ENCODE results near the gene PCNT. TPM values are rescaled to one million over a fixed set of nuclear protein-coding genes. Genes with fewer than 3 reads are reported as not detected.

PCNT gene
- total and polyA plus RNA-seq, 9 of the 15 experiments (the other 6 are each of a cell fraction or from before 2014, with no cell fraction given), result 9.1 to 53.5 (median 31.3) TPM

DNA sequence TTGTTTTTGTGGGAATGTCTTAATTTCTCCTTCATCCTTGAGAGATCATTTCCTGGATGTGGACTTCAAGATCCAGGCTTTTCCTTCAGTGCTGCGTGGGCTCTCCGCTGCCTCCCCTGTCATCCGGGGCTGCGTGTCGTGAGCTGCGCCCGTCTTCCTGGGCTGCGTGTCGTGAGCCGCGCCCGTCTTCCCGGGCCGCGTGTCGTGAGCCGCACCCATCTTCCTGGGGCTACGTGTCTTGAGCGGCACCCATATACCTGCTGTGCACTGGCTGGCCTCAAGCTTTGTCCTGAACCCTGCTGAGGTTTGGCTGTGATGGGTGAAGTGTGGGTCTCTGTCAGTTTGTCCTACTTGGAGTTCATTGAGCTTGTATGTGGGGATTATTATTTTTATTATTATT, 55.1 kb downstream of the PCNT start (continued):
- TF ChIP-seq FIP1L1 (IDR thresholded peaks at IDR 0.05; ENCODE audit: low read depth, low read length, poor library complexity, severe bottlenecking), result no peak

DNA sequence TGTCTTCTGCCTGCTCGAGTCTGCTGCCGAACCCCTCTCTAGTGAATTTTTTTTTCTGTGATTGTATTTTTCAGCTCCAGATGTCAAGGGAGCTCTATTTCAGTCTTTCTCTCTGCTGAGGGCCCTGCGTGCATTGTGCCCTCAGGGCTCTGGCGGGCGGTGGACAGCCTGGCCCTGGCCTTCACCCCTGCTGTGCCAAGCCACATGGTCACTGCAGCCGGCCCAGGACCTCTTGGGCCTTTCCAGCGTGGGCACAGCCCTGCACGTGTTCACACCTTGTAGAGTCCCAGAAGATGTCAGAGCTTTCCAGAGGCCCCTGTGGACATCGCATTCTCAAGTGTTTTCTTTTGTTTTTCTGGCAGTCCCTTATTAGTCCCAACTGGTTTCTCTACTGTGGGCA, 55.7 kb downstream of the PCNT start:
- 89% methylated on average over 9 of the region's 9 CpGs for WGBS (ENCODE audit: insufficient coverage, low coverage, missing lambda C conversion rate)
- ATAC-seq (no peak), FAIRE-seq (no peak), DNase-seq (ENCODE audit: extremely low read depth in 1 of 4, low spot score in 3 of 4) (no peak)
- Histone ChIP-seq H3K4me3 (no peak overlapping the region), H3K9me1 (ENCODE audit: control insufficient read depth, insufficient read depth, low read length) (no peaks in the 10 kb centered on the region), H3K36me3 (ENCODE audit: control insufficient read depth, insufficient read depth, low read length) (peaks cover 48% of the 10 kb centered on the region), H3K9ac (ENCODE audit: insufficient read depth in 1 of 2, low read depth in 2 of 2, low read length in 2 of 2) (no peak overlapping the region), H3K4me2 (ENCODE audit: insufficient read depth, low read length) (no peak overlapping the region), H3K27me3 (ENCODE audit: control insufficient read depth in 2 of 2, insufficient read depth in 2 of 2, low read length in 2 of 2) (no peaks in the 10 kb centered on the region), H2AFZ (ENCODE audit: low read depth, low read length) (no peak overlapping the region), H3K79me2 (ENCODE audit: control insufficient read depth, insufficient read depth, low read length) (peaks cover 48% of the 10 kb centered on the region), H3K4me1 (replicated peaks in 1 of 2; ENCODE audit: control insufficient read depth in 2 of 2, insufficient read depth in 2 of 2, low read length in 2 of 2) (peaks cover 0 to 13% of the 10 kb centered on the region in 2 experiments; a peak in 1 of 5 replicates), H3K27ac (ENCODE audit: extremely low read depth, low read depth, low read length) (no peak overlapping the region), H4K20me1 (replicated peaks; ENCODE audit: control insufficient read depth, insufficient read depth, low read length) (no peaks in the 10 kb centered on the region), H3K9me3 (replicated peaks; ENCODE audit: control insufficient read depth, insufficient read depth, low read depth, low read length) (peaks cover 15% of the 10 kb centered on the region; the same call in 1 of the 2 replicates)
- ChIA-PET CTCF (ENCODE audit: low intra/inter-chr PET ratio) (no interaction called here), POLR2A (interaction anchor here (1.0 kb wide), 1 partner anchor 10 kb away, joined by 3 read pairs; no protein-coding TSS in a partner anchor)
- TF ChIP-seq, protein P1, sequence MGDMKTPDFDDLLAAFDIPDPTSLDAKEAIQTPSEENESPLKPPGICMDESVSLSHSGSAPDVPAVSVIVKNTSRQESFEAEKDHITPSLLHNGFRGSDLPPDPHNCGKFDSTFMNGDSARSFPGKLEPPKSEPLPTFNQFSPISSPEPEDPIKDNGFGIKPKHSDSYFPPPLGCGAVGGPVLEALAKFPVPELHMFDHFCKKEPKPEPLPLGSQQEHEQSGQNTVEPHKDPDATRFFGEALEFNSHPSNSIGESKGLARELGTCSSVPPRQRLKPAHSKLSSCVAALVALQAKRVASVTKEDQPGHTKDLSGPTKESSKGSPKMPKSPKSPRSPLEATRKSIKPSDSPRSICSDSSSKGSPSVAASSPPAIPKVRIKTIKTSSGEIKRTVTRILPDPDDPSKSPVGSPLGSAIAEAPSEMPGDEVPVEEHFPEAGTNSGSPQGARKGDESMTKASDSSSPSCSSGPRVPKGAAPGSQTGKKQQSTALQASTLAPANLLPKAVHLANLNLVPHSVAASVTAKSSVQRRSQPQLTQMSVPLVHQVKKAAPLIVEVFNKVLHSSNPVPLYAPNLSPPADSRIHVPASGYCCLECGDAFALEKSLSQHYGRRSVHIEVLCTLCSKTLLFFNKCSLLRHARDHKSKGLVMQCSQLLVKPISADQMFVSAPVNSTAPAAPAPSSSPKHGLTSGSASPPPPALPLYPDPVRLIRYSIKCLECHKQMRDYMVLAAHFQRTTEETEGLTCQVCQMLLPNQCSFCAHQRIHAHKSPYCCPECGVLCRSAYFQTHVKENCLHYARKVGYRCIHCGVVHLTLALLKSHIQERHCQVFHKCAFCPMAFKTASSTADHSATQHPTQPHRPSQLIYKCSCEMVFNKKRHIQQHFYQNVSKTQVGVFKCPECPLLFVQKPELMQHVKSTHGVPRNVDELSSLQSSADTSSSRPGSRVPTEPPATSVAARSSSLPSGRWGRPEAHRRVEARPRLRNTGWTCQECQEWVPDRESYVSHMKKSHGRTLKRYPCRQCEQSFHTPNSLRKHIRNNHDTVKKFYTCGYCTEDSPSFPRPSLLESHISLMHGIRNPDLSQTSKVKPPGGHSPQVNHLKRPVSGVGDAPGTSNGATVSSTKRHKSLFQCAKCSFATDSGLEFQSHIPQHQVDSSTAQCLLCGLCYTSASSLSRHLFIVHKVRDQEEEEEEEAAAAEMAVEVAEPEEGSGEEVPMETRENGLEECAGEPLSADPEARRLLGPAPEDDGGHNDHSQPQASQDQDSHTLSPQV (IDR thresholded peaks at IDR 0.05), result no peak
- TF ChIP-seq, protein P2, sequence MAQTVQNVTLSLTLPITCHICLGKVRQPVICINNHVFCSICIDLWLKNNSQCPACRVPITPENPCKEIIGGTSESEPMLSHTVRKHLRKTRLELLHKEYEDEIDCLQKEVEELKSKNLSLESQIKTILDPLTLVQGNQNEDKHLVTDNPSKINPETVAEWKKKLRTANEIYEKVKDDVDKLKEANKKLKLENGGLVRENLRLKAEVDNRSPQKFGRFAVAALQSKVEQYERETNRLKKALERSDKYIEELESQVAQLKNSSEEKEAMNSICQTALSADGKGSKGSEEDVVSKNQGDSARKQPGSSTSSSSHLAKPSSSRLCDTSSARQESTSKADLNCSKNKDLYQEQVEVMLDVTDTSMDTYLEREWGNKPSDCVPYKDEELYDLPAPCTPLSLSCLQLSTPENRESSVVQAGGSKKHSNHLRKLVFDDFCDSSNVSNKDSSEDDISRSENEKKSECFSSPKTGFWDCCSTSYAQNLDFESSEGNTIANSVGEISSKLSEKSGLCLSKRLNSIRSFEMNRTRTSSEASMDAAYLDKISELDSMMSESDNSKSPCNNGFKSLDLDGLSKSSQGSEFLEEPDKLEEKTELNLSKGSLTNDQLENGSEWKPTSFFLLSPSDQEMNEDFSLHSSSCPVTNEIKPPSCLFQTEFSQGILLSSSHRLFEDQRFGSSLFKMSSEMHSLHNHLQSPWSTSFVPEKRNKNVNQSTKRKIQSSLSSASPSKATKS (CRISPR knock-in tag; IDR thresholded peaks at IDR 0.05), result no peak
- TF ChIP-seq KAT7 (CRISPR knock-in tag; IDR thresholded peaks at IDR 0.05; ENCODE audit: borderline replicate concordance) (no peak), ELF4 (CRISPR knock-in tag; IDR thresholded peaks at IDR 0.05) (no peak), TAF7 (tag; IDR thresholded peaks at IDR 0.05) (no peak), ZFP30 (CRISPR knock-in tag; IDR thresholded peaks at IDR 0.05; ENCODE audit: borderline replicate concordance) (no peak)
- TF ChIP-seq, protein P3, sequence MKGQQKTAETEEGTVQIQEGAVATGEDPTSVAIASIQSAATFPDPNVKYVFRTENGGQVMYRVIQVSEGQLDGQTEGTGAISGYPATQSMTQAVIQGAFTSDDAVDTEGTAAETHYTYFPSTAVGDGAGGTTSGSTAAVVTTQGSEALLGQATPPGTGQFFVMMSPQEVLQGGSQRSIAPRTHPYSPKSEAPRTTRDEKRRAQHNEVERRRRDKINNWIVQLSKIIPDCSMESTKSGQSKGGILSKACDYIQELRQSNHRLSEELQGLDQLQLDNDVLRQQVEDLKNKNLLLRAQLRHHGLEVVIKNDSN (CRISPR knock-in tag; IDR thresholded peaks at IDR 0.05), result no peak
- in situ Hi-C loops (cut with MboI), result no loop called here
- intact Hi-C loops (cut with micrococcal nuclease), result no loop called here
- no TSS peak for BruUV-seq (replicated peaks)
